Fibroblast of mammary gland (primary cell): ENCODE data around the gene NOSTRIN.
"Not testable (repeated sequence)": the region's sequence is repeated elsewhere in the genome, so short reads cannot be mapped to it uniquely, and the experiment has no call there.

Experiments
- DNase-seq: peaks from one replicate; pipeline ENCODE4 v3.0.0-alpha.2; 2010; ENCODE audit warnings: low read depth
- H3K4me3 ChIP-seq: 2 replicates; pipeline ENCODE4 v1.5.1; 2011; ENCODE audit warnings: low read depth, mild to moderate bottlenecking, low read length, moderate library complexity; ENCODE audit not compliant: control insufficient read depth
- TF ChIP-seq, protein P1 (sequence below): conservative IDR thresholded peaks from 2 replicates; pipeline ENCODE4 v1.5.1; 2011; ENCODE audit warnings: low read depth, low read length, inconsistent platforms; ENCODE audit not compliant: control insufficient read depth, insufficient read depth

NOSTRIN gene

GRCh38 chr2:168789776-168790175 is 12.7 kb upstream of the NOSTRIN start:
- TF ChIP-seq, protein P1, sequence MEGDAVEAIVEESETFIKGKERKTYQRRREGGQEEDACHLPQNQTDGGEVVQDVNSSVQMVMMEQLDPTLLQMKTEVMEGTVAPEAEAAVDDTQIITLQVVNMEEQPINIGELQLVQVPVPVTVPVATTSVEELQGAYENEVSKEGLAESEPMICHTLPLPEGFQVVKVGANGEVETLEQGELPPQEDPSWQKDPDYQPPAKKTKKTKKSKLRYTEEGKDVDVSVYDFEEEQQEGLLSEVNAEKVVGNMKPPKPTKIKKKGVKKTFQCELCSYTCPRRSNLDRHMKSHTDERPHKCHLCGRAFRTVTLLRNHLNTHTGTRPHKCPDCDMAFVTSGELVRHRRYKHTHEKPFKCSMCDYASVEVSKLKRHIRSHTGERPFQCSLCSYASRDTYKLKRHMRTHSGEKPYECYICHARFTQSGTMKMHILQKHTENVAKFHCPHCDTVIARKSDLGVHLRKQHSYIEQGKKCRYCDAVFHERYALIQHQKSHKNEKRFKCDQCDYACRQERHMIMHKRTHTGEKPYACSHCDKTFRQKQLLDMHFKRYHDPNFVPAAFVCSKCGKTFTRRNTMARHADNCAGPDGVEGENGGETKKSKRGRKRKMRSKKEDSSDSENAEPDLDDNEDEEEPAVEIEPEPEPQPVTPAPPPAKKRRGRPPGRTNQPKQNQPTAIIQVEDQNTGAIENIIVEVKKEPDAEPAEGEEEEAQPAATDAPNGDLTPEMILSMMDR: no peak
- no peak for DNase-seq
- no peak overlapping the region for H3K4me3 ChIP-seq

GRCh38 chr2:168790226-168790902 is 12.1 kb upstream of the NOSTRIN start:
- no peak overlapping the region for H3K4me3 ChIP-seq
- TF ChIP-seq, protein P1: no peak
- no peak for DNase-seq

DNA sequence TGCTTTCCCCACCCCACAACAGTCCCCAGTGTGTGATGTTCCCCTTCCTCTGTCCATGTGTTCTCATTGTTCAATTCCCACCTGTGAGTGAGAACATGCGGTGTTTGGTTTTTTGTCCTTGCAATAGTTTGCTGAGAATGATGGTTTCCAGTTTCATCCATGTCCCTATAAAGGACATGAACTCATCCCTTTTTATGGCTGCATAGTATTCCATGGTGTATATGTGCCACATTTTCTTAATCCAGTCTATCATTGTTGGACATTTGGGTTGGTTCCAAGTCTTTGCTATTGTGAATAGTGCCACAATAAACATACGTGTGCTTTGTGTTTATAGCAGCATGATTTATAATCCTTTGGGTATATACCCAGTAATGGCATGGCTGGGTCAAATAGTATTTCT is 11.3 kb upstream of the NOSTRIN start:
- H3K4me3 ChIP-seq, DNase-seq: not testable (repeated sequence)

DNA sequence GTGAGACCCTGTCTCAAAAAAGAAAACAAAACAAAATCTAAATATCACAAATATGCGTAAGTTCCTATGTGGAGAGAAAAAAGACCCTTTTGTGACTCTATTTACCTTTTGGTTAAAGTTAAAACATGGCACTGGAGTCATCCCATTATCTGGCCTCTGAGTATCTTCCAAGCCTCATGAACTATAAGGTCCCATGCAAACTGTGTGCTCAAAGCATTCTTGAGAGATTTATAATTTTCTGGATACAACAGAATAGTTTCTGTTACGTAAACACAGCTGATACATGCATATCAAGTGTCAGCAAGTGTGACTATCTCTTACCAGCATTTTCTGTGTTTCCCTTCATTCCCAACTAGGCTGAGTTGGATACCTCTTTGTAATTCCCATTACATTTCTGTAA is 8.8 kb upstream of the NOSTRIN start:
- no peak for DNase-seq
- H3K4me3 ChIP-seq: no peak overlapping the region
- TF ChIP-seq, protein P1: no peak

DNA sequence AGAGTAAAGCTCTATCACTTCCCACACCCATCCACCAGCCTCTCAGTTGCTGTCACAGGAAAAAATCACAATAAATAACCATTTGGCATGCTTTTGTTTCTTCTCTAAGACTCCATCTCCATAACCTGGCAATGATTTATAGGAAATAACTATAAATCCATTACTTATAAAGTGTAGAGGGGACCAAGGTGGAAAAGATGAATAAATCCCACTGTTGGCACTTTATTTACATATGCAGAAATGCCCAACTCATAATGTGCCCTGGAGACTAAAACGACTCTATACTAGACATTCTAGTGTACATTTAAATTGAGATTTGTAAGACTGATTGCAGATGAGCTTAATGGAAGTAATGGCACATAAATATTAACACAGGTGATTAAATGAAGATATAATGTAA is 7.5 kb upstream of the NOSTRIN start:
- DNase-seq: no peak
- TF ChIP-seq, protein P1: no peak
- H3K4me3 ChIP-seq: no peak overlapping the region

GRCh38 chr2:168796090-168796577 is 6.3 kb upstream of the NOSTRIN start:
- TF ChIP-seq, protein P1: no peak
- no peak overlapping the region for H3K4me3 ChIP-seq
- DNase-seq: no peak

DNA sequence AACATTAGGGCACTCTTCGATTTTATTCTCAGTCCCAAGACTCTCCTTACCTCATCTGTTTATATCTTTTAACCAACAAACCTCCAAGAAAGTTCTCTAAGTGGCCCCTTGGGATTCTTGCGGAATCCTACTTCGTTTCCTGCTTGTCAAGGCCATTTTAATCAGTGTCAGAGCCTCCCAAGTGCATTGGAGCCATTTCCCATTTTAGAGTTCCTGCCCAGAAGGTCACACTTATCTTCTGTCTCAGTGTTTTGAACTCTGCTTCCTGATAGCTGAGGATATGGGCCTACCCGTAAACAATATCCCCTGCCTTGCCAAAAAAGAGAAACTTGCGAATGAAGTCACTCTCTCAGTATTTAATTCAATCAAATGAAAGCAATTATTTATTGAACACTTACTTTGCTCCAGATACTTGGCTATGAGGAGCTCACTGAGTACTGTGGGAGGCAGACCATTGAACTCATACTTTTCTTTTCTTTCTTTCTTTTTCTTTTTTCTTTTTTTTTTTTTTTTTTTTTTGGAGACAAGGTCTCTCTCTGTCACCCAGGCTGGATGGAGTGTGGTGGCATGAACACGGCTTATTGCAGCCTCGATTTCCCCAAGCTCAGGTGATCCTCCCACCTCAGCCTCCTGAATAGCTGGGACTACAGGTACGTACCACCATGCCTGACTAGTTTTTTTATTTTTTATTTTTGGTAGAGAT is 5.7 kb upstream of the NOSTRIN start:
- H3K4me3 ChIP-seq: no peak overlapping the region
- TF ChIP-seq, protein P1: no peak
- peak; percentile 50 for DNase-seq
